Epithelial cell of esophagus (primary cell): ENCODE data around the gene TRAPPC1.

Experiments used
- DNase-seq: peaks from one replicate; pipeline ENCODE4 v3.0.0; 2010; ENCODE audit warnings: low read depth
- H3K4me3 ChIP-seq: 2 replicates; pipeline ENCODE4 v1.5.1; 2011; ENCODE audit warnings: mild to moderate bottlenecking, low read length, control low read depth
- TF ChIP-seq, protein P1 (sequence below): IDR thresholded peaks from 2 replicates; pipeline ENCODE4 v1.5.1; 2011; ENCODE audit warnings: low read depth, mild to moderate bottlenecking, low read length, control low read depth, inconsistent platforms; ENCODE audit not compliant: insufficient read depth; ENCODE audit errors: missing control alignments

Gene TRAPPC1

DNA sequence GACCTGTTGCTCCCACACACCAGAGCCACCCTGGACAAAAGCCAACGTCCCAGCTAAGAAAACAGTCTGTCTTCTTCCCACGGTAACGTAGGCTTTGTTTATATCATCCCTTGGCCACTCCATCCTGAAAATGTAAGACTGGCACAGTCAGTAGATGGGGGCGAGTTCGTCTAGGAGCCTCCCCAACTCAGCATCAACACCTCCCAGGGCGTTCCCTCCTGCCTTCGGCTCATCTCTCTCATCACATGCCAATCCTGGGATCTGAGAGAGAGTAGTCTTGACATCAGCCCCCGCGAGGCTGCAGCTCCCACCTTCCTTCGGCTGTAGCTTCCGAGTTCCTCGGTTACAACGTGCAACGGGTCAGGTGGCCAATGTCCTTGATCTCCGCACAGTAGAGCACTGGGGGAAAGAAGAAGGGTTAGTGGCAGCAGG lies 16.6 kb downstream of the TRAPPC1 start:
- peak overlapping the region; percentile 77 for H3K4me3 ChIP-seq
- TF ChIP-seq, protein P1, sequence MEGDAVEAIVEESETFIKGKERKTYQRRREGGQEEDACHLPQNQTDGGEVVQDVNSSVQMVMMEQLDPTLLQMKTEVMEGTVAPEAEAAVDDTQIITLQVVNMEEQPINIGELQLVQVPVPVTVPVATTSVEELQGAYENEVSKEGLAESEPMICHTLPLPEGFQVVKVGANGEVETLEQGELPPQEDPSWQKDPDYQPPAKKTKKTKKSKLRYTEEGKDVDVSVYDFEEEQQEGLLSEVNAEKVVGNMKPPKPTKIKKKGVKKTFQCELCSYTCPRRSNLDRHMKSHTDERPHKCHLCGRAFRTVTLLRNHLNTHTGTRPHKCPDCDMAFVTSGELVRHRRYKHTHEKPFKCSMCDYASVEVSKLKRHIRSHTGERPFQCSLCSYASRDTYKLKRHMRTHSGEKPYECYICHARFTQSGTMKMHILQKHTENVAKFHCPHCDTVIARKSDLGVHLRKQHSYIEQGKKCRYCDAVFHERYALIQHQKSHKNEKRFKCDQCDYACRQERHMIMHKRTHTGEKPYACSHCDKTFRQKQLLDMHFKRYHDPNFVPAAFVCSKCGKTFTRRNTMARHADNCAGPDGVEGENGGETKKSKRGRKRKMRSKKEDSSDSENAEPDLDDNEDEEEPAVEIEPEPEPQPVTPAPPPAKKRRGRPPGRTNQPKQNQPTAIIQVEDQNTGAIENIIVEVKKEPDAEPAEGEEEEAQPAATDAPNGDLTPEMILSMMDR: no peak
- peak; percentile 48 for DNase-seq

DNA sequence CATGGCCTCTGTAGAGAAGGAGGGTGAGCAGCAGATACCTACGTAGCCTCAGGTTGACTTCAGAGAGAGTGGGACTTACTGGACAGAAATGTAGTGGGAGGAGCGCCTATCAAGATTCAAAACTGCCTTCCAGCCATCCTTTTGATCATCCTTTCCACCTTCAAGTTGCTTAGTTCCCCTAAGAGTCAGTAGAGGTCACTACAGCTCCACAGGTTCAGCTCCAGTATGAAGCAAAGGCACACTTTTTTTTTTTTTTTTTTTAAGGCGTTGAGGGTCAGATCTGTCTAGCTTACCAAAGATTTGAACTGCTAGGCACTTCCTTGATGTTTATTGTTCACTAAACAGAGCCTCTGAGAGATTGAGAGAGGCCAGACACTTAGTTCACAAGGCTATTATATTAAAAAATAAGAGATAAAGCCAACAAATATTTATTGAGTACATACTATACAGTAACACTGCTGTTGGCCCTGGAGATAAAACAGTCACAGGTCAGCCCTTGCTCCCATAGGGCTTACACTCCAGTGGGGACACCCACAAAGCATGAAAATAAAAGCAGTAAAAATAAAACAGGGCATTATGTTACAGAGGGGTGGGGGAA lies 18.7 kb downstream of the TRAPPC1 start:
- no peak overlapping the region for H3K4me3 ChIP-seq
- DNase-seq: peak; percentile 86
- TF ChIP-seq, protein P1: peak; percentile 80

DNA sequence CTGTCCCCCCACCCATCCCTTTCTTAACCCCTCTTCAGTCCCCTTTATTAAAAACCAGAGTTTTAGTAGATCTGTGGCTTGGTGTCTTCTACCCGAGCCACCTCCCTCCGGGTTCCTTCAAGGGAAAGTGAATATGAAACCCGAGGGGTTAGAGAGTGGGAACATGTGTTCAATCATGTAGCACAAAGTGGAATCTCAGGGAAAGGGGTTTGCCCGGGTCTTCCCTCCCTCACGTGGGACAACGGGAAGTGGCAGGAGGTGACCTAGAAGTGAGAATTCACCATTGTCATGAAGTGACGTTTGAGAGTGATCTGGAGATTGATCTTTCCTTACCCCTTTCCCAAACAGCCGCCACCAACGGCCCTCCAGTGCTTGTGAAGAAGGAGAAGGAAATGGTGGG lies 20.6 kb downstream of the TRAPPC1 start:
- no peak for DNase-seq
- H3K4me3 ChIP-seq: no peak overlapping the region
- TF ChIP-seq, protein P1: no peak

DNA sequence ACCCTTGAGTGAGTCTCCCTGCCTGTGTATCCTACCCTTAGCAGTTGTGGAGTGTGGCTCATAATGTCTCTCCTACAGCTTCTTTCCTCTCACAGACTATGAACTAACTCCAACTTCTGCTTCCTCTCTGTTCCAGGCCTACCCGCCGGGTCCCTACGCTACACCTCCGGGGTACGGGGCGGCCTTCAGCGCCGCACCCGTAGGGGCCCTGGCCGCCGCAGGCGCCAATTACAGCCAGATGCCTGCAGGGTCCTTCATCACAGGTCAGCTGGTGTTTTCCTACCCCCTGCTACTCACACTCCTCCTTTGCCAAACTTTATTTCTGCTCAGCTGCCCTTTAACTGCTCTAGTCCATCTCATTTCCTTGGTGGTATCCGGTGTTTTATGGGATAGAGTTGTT lies 21.0 kb downstream of the TRAPPC1 start:
- no peak overlapping the region for H3K4me3 ChIP-seq
- TF ChIP-seq, protein P1: no peak
- DNase-seq: no peak

DNA sequence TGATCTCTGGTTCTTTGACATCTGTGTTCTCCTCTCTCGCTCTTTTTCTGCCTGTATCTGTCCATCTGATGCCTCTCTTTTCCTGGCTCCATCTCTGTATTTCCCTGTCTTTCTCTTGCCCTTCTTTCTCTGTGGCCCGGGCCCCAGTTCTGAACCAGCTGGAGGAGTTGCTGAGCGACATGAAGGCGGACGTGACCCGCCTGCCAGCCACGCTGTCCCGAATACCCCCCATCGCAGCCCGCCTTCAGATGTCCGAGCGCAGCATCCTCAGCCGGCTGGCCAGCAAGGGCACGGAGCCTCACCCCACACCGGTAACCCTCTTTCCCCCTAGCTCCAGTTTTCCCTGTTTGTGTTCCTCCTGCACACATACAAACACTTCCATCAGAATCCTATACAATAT lies 21.5 kb downstream of the TRAPPC1 start:
- no peak overlapping the region for H3K4me3 ChIP-seq
- no peak for DNase-seq
- TF ChIP-seq, protein P1: no peak

DNA sequence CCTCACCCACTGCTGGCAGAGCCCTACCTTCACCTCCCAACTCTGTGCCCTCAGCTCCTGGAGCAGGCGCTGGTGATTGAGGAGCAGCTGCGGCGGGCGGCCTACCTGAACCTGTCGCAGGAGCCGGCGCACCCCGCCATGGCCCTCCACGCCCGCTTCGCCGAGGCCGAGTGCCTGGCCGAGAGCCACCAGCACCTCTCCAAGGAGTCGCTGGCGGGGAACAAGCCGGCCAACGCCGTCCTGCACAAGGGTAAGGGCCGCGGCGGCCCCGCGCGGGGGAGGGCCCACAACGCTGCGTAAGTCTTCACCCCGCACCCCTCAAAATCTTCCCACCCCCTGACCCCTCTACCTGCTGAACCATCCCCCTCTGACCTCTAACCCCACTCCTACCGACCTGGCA lies 22.7 kb downstream of the TRAPPC1 start:
- H3K4me3 ChIP-seq: no peak overlapping the region
- TF ChIP-seq, protein P1: no peak
- DNase-seq: no peak
